SK-N-MC (cell line): Measurements from ENCODE around the gene VASH1.

ENCODE experiments used
- EZH2 ChIP-seq: fragments of 200-600 bp; sonication (generic); IDR thresholded peaks from one replicate; pipeline ENCODE4 v1.6.1; 2017; ENCODE audit warnings: antibody characterized with exemption
- POLR2AphosphoS5 ChIP-seq: IDR thresholded peaks from 2 replicates; pipeline ENCODE4 v1.6.1; 2012; ENCODE audit warnings: mild to moderate bottlenecking, low read depth, low read length, borderline replicate concordance

DNA sequence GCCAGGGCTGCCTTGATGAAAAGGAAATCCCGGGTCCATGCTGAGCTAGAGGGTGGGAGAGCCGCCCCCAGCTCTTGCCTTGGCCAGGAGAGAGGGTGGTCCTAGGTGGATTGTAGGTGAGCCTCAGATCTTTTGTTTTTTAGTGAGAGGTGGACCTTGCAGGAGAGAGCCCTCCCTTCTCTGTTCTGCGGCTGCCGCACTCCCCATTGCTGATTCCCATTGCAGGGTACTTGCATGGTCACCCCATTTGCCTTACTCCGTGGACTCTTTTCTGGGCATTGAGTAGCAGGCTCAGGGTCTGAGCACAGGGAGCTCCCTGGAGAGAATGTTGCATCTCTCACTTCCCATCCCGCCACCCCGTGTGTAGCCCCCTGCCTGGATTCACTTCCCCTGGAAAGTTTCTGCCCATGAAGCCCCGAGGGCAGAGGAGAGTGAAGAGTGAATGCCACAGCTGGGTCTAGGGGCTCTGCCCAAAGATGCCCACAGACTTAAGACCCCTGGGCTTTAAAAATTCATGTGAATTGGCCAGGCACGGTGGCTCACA is 10.2 kb downstream of the VASH1 start:
- TF ChIP-seq EZH2, result no peak
- TF ChIP-seq POLR2AphosphoS5, result no peak
